ENCODE results near the gene HES3.

Gene HES3

DNA sequence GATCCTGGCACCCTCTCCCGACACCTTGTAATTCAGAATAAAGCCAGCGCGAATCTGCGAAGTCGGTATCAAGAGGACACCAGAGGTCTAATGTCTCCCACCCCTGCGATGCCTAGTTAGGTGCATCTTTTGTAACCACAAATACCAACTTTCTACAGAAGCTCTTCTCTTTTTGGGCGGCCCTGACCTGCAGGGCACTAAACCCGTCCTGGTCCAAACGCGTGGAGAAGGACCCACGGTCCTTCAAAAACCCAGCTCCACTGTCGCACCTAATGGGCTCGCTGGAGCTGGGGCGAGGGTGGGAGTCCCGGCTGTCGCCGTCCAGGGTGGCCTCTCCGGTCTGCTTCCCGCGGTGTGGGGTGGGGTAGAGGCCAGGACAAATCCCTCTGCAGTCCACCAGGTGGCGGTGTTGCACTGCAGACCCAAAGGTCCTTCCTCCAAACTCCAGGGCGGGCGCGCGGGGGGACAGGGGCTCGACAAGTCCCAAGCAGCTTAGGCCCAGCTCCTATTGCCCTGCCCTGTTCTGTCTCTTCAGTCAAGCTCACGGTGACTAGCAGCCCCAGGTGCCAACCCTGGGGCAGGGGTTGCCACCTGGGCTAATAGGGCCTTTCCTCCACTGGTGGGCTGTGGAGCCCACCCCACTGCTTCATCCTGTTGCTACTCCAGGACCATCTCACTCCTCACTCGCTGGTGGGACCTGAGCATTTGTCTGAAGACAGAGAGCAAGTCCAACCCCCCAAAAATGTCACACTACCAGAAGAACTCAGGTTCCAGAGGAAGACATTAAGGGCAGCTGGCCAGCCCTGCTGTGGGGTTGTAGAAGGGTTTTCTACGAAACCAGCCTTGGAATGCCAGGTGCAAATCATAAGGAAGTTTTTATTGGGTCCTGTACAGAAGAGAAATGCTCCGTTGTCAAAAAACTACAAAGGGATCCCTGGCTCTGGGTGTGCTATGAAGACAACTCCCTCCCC lies 2.8 kb downstream of the HES3 start:
- no peak for DNase-seq

DNA sequence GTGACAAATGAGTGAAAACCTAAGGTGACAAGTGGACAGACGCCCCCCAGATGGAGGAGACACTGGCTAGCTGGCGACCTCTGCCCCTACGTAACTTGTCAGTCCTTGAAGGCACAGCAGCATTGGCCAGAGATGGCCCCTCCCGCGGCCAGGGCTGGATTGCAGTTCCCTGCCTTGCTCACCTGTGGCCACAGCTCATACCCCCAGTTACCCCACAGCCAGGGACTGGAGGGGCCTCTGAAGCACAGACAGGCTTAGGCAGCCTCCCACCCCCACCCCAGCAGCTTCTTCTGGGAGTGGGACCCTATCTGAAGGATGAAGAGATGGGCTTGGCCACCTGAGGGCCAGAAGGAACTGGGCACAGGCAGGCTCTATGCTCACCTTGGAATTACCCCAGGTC lies 3.7 kb downstream of the HES3 start:
- no peak for DNase-seq

DNA sequence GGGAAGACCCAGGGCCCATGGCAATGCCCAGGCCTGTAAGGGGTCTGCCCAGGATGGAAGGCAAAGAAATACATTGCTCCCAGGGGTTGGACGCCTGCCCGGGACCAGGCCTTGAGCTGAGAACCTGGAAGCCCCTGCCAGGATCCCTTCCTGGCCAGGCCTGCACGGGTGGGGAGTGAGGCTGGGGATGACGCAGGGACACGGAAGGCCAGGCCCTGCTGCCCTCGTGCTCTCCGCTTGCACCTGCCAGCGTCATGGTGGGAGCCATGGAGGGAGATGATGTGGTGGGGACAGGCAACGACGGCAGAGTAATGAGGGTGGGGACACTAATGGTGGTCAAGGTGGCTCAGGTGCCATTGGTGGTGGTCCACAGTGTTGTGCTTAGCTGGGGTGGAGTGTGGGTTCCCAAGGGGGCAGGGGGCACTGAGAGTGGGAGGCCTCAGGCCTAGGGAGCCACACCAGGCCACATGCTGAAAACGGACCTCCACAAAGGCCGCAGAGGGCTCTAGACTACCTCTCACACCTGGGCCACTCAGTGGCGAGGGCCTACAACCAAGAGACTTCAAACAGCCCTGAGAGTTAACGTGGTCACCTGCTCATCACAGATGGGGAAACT lies 4.3 kb downstream of the HES3 start:
- DNase-seq = no peak

DNA sequence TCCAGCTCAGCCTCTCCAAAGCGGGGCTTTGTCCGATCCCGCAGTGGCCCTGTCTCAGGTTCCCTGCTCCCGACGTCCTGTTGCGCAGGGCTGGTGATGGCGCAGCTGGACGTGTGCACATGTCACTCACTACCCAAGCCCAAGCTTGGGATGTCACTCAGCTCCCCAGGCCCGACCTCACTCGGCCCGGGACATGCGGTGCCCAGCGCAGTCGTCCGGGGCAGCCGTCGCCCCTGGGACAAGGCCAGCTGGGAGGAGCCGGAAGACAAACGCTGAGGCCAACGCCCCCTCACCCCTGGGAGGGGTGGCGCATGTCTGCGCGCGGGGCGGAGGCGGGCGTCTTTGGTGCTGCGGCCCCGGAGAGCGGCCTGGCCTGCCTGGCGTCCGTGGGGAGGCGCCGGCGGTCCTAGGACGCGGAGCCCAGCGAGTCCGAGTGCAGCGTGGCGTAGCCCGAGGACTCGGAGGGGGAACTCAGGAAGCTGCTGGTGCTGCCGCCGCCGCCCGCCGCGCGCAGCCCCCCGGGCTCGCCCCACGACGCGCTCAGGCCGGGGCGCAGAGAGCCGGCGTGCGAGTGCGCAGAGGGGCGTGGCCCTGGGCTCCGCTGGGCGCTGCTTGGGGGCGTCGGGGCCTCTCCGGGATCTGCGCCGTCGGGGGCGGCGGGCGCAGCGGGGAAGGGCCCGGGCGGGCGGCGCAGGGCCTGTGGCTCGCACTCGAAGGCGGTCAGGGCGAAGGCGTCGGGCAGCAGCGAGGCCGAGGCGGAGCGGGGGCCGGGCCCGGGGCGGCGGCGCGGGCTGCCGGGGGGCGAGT lies 5.2 kb downstream of the HES3 start:
- DNase-seq = no peak

DNA sequence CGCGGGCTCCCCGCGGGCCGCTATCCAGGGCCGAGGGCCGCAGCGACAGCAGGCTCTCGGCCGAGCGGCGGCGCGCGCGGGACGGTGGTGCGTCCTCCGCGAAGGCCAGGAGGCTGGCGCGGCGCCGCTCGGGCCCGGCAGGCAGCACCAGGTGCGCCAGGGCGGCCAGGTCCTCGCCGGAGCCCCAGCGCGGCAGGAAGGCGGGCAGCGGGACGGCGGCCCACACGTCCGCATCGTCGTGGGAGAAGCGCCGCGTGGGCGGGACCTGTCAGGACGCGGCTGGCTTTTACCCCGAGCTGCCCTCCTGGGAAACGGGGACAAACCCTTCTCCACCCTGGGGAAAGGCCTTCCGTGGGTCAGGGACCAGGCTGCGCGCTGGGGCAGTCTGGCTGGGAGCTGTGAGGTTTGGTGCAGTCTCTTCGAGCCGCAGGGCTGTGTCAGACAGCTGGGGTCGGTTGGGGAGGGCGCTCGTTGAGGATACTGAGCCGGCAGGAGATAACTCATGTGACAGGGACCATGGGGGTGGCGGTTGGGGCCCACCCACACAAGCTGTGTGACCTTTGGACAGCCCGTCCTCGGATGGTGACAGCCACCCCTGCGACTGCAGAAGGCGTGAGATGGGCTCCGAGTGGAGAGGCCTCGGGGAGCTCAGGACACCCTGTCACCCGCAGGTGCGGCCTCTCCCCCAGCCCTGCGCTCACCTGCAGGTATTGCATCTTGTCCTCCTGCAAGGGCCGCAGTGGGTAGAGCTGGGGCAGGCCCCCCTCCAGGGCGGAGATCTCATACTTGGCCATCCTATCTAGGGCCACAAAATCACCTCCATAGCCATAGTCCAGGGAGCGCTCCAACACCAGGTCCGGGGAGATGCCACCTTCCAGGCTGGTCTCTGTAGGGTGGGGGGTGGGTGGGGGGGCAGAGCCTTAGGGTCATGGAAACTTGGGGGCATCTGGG lies 6.0 kb downstream of the HES3 start:
- no peak for DNase-seq

DNA sequence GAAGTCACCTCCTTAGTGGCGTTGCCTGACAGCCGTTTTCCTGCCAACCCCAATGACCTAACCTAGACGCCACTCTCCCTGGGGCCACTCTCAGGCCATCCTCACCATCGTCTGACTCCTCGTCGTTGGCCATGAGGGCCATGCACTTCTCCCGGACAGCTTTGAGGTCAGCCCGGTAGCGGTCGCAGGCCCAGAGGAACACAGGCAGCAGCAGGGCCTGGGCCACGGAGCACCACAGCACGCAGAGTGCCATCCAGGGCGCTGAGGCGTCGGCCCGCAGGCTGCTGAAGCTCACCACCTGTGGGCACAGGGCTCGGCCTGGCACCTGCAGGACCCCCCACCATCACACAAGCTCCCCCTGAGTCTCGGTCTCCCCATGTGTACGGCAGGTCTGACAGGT lies 7.3 kb downstream of the HES3 start:
- no peak for DNase-seq

DNA sequence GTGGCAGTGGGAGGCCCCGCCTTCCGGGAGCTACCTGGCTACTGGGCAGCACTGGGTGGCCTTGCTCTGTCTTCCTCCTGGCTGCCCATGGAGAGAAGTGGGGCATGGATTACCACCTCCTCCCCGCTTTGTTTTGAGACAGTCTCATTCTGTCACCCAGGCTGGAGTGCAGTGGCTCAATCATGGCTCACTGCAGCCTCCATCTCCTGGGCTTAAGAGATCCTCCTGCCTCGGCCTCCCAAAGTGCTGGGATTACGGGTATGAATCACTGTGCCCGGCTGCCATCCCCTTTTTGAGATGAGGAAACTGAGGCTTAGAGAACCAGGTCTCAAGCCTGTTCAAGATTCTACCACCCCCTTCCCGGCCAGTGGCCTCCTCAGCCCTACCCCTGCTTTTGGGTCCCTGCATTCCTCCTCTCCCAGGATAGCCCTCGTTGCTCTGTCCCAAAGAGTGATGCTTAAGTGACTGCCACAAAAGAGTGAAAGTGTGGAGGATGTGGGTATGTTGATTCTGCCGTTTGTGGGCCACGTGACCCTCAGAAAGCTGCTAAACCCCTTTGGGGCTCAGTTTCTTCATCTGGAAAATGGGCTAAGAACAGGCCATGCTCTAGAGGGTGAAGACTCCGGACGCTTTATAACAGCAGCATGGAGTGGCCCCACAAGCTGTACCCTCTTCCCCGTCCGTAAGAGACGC lies 7.8 kb downstream of the HES3 start:
- no peak for DNase-seq

DNA sequence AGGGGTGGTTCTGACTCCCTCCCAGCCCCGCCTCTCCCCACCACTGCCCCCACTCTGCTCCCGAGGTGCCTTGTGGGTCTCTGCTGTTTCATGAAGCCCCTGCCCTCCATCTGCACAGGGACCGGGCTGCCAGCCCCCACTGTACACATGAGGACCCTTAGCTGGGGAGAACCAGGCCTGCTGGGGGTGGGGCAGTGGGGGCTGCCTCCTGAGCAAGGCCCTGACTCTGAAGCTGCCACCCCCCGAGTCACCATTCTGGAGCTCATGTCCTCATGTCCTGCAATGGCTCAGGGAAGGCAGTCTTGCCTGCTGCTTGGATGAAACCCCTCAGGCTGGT lies 8.4 kb downstream of the HES3 start:
- no peak for DNase-seq

DNA sequence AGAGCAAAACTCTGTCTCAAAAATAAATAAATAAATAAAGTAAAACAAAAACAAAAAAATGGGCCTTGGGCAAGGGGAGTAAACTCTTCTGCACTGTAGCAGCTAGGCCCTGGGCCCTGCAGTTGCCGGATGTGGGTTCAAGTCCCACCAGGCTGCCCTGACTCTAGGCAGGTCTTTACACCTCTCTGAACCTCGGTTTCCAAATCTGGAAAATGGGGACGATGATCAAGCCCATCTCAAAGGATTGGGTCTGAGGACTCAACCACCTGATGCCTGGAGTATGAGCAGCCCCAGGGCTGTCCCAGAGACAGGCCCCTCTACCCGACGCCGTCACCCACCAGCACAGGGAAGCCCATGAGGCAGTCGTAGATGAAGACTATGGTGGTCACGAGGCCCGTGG lies 9.4 kb downstream of the HES3 start:
- no peak for DNase-seq

DNA sequence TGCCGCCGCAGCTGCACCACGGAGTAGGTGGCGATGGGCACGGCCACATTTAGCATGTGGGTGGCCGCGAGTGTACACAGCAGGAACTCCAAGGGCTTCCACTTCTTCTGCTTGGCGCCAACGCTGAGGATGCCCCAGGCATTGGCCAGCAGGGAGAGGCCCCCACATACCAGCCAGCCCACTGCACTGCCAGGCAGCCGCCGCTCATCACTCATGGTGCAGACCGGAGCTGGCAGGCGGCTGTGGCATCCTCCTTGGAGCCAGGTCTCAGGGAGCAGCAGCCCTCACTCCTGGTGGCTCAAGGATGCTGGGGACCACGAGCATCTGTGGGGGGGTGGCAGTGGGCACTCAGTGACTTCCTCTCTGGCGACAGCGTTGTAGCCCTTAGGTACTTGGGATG lies 10.7 kb downstream of the HES3 start:
- no peak for DNase-seq

DNA sequence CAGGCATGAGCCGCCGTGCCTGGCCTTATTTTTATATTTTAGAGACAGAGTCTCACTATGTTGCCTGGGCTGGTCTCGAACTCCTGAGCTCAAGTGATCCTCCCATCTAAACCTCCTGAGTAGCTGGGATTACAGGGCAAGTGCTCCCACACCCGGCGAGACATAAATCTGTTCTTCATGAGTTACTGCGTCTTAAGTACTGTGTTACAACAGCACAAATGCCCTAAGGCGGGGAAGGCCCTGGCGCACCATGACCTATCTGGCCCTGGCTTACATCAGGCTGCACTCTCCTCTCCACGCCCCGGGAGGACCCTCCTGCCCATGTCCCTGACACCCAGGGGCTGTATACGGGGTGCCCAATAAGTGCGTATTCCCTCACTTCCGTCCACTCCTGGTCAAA lies 12.7 kb downstream of the HES3 start:
- DNase-seq = no peak

DNA sequence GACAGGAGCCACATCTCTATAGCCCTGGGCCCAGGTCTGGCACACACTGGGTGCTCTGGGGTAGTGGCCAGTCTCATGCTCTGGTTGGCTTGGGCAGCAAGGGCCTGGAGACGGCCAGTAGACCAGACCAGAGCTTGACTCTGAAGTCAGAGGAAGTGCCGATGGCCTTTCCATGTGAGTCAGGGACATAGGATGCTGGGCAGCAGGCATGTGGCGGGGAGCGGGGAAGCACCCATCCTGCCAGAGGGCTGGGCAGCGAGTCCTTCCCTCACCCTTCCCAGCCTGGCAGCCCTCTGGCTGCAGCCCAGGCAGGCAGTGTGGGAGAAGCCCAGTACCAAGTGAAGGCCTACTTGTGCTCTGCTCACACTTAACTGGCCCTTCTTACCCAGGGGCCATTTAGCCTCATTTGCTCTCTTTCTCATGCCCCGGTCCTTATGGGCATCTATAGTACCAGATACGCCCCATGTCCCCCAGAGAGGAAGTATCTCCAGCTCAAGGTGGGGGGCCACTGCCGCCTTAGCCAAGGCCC lies 13.6 kb downstream of the HES3 start:
- no peak for DNase-seq

DNA sequence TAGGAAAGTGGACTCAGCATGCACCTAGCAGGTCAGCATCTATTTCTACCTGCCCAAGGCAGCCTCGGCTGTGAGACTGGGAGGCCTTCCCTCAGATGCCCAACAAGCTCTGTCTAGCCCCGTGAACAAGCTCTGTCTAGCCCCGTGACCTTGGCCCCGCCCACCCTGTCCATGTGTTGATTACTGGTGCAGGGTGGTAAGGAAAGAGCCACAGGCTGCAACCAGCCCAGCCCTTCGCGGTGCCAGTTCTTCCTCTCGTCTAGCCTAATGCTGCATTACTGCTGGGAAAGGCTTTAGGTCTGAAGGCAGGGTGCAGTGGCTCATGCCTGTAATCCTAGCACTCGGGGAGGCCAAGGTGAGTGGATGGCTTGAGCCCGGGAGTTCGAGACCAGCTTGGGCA lies 14.7 kb downstream of the HES3 start:
- no peak for DNase-seq

DNA sequence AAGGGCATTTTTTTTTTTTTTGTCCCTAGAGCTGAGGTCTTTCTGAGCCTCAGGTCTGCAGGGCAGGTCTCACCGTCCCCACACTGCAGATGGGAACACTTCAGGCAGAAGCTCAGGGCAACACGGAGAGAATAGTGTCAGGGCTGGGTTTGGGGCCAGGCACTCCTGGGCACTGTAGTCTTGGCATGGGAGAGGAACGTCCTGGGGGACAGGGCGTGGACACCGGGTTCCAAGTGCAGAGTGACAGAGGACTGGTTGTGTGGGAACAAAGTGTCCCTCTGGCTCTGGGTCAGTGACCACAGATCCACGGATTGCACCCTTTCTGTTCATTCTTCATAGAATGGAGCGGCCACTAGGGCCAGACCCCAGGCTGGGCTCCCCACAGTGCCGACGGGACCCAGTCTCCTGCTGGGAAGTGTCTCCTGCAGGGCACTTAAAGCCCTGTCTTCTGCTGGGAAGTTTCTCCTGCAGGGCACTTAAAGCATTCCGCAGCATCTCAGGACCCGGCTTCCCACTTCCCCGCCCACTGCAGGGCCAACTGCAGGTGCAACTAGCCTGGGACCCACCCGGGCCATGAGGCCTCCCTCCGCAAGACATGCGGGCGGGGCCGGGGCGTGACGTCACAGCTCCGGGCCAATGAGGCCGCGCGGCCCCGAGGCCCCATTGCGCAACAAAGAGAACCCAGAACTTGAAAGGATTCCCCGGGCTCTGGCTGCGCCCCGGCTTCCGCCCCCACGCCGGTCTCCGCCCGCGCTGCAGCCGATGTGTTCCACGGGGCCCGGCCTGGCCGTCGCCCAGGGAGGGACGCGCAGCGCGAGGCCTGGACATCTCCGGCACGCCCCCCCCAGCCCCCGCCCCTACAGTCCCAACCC lies 15.7 kb downstream of the HES3 start:
- peak; percentile 81 for DNase-seq

DNA sequence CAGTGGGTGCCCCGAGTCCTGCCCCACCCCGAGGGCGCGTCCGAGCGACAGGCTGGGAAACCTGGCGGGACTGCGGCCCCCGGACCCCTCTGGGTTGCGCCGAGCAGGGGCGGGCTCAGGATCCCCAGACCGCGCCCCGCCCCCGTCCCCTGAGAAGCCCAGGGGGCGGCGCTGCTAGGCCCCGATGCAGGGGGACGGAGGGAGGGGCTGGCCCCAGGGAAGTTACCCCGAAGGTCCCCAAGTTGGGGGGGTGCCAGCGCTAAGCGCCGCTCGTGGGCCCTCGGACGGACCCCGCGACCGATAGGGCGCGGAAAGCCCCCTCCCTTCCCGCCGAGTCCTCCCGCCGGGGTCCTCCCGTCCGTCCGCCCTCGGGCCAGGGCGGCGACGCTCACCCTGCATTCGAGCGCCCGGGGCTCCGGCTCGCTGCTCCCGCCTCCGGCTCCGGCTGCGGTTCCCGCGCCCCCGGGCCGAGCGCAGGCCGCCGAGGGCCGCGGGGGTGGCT lies 16.5 kb downstream of the HES3 start:
- DNase-seq = no peak

DNA sequence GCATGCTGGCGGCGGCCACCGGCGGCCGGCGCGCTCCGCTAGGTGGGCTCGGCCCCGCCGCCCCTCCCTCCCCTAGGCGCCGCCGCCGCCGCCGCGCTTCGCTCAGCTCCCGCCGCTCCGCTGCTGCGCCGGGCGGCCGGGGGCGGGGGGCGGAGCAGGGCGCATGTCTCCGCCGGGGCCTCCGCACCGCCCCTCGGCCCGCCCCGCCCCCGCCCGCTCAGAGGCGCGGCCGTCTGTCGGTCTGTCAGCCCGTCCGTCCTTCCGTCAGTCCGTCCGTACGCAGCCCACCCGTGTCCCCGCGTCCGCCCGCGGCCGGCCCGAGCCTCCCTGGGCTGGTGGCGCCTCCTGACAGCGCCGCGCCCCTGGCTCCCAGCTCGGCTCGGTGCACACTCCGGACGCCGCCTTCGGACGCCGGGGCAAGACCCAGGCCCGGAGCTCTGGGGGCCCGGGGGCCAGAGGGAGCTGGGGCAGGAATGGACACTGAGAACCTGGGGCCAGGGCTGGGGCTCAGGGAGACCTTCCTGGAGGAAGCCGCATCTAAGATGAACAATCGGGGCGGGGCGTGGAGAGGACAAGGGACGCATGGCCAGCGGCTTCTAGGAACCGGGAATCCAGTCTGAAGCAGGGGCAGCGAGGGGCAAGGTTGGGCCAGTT lies 17.1 kb downstream of the HES3 start, which contains the start of gene GPR153:
Gene GPR153 (minus strand): TSS at position 138 of the 654 bp plus-strand sequence. CDS start 6,193 bp downstream, outside the sequence.
- DNase-seq = peak; percentile 37

DNA sequence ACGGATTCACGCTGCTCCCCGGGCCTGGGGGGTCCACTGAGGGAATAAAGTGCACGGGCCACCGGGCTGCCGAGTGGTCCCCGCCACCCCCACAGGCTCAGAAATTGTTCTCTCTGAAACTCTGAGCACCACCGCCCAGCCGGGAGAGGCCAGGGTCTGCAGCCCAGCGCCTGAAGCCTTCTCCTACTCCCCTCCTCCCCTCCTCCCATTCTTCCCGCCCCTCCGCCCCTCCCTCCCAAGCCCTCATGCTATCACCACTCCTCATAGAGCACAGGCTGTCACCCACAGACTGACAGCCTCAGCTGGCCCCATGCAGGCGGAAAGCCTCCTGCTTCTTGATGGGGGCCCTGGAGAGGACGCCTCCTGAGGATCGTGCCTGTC lies 17.6 kb downstream of the HES3 start:
- DNase-seq = no peak

DNA sequence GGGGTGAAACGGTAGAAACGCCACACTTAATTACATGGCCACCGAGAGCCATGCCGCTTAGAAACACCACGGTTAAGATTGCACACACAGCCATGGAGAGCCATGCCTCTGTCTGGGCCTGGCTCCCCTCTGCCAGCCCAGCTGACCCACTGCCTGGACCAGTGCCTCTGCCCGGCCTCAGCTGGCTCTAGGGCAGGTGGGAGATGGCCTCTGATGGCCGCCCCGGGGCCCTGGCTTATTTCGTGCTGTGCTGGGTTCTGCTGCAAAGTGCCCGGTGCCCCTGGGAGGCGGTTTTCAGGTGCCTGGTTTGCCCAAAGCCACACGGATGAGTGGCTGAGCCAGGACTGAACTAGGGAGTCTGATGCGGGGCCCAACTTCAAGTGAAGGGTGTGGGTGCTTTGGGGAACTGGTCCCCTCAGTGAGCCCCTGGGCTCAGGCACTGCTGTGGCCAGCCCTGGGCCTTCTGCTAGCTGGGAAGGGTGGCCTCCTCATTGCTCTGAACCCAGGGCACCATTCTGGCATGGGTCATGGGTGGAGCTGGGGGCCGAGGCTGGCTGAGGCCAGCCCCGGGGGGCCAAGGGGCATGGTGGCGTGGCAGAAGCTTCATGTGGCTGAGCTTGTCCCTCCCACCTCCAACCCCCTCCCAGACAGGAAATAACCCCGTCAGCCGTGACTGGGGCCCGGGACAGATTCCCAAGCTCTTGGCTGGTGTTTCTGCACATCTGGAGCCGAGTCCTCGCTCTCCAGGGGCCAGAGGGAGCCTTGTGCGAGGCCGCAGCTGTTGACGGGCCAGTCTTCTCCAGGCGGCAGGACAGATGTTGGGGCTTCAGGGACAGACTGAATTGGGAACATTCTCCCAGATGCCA lies 18.8 kb downstream of the HES3 start:
- no peak for DNase-seq

DNA sequence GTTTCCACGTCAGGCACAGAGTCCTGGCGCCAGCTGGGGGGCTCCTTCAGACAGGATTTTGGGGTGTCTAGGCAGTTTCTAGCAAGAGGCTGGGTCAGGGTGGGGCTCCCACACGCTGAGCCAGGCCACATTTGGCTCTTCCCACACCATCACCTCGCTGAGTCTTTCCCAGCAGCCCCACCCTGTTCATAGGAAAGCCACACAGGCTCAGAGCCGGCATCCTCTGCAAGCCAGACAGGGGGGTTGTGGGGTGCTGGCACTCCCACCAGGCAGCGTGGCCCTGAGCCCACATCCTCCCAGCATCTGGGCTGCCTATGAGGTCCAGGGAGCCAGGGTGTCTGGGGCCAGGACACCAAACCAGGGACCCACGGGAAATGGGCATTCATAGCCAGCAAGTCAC lies 19.7 kb downstream of the HES3 start:
- no peak for DNase-seq

Measured in NCI-H226 (cell line).